HG03558 (cell line): ENCODE data around the gene PCDHB10.
"Not testable (repeated sequence)": the region's sequence is repeated elsewhere in the genome, so short reads cannot be mapped to it uniquely, and the experiment has no call there.

Experiments used
- ATAC-seq: cut with Tn5 transposase; IDR thresholded peaks from one replicate; pipeline ENCODE4 v1.9.1; 2021; ENCODE audit warnings: moderate number of reproducible peaks; ENCODE audit not compliant: unreplicated experiment; ENCODE audit errors: extremely low read depth

Gene PCDHB10

DNA sequence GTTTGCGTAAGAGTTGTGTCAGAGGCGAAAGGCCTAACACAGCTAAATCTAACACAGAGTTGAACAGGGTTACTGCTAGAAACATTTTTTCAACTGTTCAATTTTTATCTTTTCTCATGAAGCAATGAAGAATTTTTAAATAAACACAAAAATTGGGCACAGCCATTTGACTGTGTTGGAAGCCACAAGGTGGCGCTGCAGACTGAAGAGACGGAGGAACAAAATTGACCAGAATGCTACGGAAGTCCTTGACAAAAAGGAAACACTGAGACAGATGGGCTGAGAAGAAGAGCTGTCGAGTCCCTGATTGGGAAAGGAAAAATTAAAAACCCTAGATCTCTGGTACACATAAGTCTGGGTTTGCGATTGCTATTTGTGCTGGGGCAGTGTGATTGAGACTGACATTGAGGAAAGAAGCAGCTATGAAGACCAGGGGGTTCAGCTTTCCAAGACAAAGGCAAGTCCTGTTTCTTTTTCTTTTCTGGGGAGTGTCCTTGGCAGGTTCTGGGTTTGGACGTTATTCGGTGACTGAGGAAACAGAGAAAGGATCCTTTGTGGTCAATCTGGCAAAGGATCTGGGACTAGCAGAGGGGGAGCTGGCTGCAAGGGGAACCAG is 5.1 kb upstream of the PCDHB10 start, which contains the start of gene PCDHB9:
Gene PCDHB9, plus strand, starts transcription at position 265 of the 616 bp plus-strand sequence. Its CDS starts 158 bp downstream, at position 423.
- ATAC-seq = no peak

DNA sequence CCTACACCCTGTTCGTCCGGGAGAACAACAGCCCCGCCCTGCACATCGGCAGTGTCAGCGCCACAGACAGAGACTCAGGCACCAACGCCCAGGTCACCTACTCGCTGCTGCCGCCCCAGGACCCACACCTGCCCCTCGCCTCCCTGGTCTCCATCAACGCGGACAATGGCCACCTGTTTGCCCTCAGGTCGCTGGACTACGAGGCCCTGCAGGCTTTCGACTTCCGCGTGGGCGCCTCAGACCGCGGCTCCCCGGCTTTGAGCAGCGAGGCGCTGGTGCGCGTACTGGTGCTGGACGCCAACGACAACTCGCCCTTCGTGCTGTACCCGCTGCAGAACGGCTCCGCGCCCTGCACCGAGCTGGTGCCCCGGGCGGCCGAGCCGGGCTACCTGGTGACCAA is 3.5 kb upstream of the PCDHB10 start:
- ATAC-seq = not testable (repeated sequence)

DNA sequence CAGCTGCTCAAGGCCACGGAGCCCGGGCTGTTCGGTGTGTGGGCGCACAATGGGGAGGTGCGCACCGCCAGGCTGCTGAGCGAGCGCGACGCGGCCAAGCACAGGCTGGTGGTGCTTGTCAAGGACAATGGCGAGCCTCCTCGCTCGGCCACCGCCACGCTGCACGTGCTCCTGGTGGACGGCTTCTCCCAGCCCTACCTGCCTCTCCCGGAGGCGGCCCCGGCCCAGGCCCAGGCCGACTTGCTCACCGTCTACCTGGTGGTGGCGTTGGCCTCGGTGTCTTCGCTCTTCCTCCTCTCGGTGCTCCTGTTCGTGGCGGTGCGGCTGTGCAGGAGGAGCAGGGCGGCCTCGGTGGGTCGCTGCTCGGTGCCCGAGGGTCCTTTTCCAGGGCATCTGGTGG is 3.0 kb upstream of the PCDHB10 start:
- ATAC-seq = not testable (repeated sequence)

DNA sequence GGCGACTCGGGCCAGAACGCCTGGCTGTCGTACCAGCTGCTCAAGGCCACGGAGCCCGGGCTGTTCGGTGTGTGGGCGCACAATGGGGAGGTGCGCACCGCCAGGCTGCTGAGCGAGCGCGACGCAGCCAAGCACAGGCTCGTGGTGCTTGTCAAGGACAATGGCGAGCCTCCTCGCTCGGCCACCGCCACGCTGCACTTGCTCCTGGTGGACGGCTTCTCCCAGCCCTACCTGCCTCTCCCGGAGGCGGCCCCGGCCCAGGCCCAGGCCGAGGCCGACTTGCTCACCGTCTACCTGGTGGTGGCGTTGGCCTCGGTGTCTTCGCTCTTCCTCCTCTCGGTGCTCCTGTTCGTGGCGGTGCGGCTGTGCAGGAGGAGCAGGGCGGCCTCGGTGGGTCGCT is 2.2 kb downstream of the PCDHB10 start:
- ATAC-seq = not testable (repeated sequence)

DNA sequence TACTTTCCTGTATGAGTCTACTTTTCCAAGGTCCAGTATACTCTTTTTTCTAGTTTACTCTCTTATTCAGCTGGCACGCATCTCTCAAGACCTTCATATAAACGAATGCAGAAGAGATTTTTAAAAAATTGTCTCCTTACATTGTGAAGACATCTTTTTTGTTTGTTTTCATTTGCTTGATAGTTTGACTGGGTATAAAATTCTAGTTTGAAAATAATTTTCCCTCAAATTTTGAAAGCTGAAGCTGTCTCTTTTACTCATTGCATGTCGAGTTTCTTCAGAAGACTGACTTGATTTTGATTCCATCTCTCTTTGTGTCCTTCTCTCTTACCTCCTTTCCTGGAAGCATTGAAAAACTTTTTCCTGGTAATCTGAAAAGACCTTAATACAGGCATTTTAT is 4.2 kb downstream of the PCDHB10 start:
- ATAC-seq = no peak

DNA sequence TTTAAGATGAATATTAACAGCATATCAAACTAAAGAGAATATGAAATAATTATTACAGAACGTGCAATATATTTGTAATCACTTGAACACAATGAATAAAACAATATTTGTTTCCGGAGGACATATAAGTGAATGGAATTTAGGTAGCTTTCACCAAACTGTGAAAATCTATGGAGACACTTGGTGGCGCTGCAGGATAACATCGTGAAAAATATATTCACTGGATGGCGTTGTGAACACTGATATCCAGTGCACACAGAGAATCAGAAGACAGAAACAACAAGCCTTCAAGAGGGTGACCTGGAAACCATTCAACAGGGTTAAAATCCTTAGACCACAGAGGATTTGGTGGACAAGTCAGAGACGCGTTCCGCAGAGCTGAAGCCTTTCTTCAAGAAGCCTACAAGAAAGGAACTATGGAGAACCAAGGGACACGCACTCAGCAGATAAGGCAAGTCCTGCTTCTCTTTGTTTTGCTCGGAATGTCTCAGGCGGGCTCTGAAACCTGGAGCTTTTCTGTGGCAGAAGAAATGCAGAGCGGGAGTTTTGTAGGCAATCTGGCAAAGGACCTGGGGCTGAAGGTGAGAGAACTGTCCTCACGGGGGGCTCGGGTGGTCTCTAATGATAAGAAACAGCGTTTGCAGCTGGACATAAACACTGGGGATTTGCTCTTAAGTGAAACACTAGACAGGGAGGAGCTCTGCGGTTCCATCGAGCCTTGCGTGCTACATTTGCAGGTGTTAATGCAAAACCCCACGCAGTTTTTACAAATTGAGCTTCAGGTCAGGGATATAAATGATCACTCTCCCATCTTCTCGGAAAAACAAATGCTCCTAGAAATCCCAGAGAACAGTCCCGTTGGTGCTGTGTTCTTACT is 7.4 kb downstream of the PCDHB10 start, which contains the start of gene PCDHB11:
Gene PCDHB11, plus strand, starts transcription at position 269 of the 877 bp plus-strand sequence. Its CDS starts 148 bp downstream, at position 417.
- no peak for ATAC-seq

DNA sequence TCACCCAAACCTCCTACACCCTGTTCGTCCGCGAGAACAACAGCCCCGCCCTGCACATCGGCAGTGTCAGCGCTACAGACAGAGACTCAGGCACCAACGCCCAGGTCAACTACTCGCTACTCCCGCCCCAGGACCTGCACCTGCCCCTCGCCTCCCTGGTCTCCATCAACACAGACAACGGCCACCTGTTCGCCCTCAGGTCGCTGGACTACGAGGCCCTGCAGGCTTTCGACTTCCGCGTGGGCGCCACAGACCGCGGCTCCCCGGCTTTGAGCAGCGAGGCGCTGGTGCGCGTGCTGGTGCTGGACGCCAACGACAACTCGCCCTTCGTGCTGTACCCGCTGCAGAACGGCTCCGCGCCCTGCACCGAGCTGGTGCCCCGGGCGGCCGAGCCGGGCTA is 9.0 kb downstream of the PCDHB10 start:
- ATAC-seq = not testable (repeated sequence)

DNA sequence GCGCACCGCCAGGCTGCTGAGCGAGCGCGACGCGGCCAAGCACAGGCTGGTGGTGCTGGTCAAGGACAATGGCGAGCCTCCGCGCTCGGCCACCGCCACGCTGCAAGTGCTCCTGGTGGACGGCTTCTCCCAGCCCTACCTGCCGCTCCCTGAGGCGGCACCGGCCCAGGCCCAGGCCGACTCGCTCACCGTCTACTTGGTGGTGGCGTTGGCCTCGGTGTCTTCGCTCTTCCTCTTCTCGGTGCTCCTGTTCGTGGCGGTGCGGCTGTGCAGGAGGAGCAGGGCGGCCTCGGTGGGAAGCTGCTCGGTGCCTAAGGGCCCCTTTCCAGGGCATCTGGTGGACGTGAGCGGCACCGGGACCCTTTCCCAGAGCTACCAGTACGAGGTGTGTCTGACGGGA is 9.5 kb downstream of the PCDHB10 start:
- not testable (repeated sequence) for ATAC-seq

DNA sequence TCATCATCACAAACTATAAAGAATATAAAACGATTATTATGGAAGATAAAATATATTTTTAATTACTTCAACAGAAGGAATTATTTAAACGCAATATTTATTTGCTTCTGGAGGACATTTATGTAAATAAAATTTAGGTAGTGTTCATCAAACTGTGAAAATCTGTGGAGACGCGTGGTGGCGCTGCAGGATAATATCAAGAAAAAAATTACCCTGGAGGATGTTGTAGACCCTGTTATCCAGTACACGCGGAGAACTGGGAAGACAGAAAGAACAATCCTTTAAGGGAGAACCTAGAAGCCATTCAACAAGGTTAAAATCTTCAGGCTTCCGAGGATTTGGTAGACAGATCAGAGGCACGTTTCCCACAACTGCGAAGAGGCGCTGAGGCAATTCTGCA is 16.3 kb downstream of the PCDHB10 start, which contains the start of gene PCDHB12:
Gene PCDHB12, plus strand, starts transcription at position 242 of the 400 bp plus-strand sequence. CDS start 189 bp downstream, outside the sequence.
- no peak for ATAC-seq

DNA sequence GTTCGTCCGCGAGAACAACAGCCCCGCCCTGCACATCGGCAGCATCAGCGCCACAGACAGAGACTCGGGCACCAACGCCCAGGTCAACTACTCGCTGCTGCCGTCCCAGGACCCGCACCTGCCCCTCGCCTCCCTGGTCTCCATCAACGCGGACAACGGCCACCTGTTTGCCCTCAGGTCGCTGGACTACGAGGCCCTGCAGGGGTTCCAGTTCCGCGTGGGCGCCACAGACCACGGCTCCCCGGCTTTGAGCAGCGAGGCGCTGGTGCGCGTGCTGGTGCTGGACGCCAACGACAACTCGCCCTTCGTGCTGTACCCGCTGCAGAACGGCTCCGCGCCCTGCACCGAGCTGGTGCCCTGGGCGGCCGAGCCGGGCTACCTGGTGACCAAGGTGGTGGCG is 18.1 kb downstream of the PCDHB10 start:
- not testable (repeated sequence) for ATAC-seq

DNA sequence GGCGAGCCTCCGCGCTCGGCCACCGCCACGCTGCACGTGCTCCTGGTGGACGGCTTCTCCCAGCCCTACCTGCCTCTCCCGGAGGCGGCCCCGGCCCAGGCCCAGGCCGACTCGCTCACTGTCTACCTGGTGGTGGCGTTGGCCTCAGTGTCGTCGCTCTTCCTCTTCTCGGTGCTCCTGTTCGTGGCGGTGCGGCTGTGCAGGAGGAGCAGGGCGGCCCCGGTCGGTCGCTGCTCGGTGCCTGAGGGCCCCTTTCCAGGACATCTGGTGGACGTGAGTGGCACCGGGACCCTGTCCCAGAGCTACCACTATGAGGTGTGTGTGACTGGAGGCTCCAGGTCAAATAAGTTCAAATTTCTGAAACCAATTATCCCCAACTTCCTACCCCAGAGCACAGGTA is 18.7 kb downstream of the PCDHB10 start:
- not testable (repeated sequence) for ATAC-seq

DNA sequence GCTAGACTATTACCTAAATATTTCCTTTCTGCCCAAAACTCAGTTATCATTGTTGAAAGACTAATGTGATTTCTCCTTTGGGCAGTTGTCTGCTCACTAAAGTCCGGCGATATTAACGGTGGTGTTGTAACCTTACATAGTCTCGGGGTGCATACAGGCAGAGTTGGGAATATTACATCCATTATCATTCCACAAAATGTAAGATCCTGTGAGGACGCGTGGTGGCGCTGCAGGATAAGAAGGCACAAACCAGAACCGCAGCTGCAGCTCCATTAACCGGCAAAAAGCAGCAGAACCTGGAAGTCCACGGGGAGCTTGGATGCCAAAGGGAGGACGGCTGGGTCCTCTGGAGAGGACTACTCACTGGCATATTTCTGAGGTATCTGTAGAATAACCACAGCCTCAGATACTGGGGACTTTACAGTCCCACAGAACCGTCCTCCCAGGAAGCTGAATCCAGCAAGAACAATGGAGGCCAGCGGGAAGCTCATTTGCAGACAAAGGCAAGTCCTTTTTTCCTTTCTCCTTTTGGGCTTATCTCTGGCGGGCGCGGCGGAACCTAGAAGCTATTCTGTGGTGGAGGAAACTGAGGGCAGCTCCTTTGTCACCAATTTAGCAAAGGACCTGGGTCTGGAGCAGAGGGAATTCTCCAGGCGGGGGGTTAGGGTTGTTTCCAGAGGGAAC is 21.6 kb downstream of the PCDHB10 start, which contains the start of gene PCDHB13:
Gene PCDHB13, plus strand, starts transcription at position 264 of the 684 bp plus-strand sequence. Its CDS starts 205 bp downstream, at position 469.
- not testable (repeated sequence) for ATAC-seq

DNA sequence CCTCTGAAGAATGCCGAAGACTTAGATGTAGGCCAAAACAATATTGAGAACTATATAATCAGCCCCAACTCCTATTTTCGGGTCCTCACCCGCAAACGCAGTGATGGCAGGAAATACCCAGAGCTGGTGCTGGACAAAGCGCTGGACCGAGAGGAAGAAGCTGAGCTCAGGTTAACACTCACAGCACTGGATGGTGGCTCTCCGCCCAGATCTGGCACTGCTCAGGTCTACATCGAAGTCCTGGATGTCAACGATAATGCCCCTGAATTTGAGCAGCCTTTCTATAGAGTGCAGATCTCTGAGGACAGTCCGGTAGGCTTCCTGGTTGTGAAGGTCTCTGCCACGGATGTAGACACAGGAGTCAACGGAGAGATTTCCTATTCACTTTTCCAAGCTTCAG is 22.4 kb downstream of the PCDHB10 start:
- not testable (repeated sequence) for ATAC-seq

DNA sequence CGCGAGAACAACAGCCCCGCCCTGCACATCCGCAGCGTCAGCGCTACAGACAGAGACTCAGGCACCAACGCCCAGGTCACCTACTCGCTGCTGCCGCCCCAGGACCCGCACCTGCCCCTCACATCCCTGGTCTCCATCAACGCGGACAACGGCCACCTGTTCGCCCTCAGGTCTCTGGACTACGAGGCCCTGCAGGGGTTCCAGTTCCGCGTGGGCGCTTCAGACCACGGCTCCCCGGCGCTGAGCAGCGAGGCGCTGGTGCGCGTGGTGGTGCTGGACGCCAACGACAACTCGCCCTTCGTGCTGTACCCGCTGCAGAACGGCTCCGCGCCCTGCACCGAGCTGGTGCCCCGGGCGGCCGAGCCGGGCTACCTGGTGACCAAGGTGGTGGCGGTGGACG is 23.4 kb downstream of the PCDHB10 start:
- ATAC-seq = not testable (repeated sequence)

DNA sequence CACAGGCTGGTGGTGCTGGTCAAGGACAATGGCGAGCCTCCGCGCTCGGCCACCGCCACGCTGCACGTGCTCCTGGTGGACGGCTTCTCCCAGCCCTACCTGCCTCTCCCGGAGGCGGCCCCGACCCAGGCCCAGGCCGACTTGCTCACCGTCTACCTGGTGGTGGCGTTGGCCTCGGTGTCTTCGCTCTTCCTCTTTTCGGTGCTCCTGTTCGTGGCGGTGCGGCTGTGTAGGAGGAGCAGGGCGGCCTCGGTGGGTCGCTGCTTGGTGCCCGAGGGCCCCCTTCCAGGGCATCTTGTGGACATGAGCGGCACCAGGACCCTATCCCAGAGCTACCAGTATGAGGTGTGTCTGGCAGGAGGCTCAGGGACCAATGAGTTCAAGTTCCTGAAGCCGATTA is 23.9 kb downstream of the PCDHB10 start:
- ATAC-seq = not testable (repeated sequence)

DNA sequence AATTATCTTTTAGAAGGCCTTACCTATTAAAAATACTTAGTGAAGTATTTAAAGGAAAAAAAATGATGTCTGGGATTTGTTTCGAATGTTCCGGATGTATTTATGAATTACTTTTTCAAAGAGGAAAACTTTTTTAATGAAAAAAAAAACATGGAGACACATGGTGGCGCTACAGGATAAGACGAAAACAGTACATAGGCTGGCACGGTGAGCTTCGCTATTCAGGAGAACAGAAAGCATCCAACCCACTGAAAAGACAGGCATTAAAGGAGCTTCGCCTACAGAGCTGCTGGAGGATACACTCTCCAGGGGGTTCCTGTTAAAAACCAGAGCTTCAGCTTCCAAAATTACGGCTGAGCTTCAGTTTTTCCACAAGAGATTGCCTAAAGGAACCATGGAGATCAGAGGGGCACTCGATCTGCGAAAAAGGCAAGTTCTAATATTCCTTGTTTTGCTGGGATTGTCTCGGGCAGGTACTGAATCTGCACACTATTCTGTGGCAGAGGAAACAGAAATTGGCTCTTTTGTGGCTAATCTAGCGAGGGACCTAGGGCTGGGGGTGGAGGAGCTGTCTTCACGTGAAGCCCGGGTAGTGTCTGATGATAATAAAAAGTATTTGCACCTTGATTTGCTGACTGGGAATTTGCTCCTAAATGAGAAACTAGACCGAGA is 31.1 kb downstream of the PCDHB10 start, which contains the start of gene PCDHB14:
Gene PCDHB14, plus strand, starts transcription at position 232 of the 672 bp plus-strand sequence. Its CDS starts 163 bp downstream, at position 395.
- no peak for ATAC-seq

DNA sequence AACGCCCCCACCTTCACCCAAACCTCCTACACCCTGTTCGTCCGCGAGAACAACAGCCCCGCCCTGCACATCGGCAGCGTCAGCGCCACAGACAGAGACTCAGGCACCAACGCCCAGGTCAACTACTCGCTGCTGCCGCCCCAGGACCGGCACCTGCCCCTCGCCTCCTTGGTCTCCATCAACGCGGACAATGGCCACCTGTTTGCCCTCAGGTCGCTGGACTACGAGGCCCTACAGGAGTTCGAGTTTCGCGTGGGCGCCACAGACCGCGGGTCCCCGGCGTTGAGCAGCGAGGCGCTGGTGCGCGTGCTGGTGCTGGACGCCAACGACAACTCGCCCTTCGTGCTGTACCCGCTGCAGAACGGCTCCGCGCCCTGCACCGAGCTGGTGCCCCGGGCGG is 32.7 kb downstream of the PCDHB10 start:
- ATAC-seq = not testable (repeated sequence)

DNA sequence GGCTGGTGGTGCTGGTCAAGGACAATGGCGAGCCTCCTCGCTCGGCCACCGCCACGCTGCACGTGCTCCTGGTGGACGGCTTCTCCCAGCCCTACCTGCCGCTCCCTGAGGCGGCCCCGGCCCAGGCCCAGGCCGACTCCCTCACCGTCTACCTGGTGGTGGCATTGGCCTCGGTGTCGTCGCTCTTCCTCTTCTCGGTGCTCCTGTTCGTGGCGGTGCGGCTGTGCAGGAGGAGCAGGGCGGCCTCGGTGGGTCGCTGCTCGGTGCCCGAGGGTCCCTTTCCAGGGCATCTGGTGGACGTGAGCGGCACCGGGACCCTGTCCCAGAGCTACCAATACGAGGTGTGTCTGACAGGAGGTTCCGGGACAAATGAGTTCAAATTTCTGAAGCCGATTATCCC is 33.3 kb downstream of the PCDHB10 start:
- ATAC-seq = not testable (repeated sequence)

DNA sequence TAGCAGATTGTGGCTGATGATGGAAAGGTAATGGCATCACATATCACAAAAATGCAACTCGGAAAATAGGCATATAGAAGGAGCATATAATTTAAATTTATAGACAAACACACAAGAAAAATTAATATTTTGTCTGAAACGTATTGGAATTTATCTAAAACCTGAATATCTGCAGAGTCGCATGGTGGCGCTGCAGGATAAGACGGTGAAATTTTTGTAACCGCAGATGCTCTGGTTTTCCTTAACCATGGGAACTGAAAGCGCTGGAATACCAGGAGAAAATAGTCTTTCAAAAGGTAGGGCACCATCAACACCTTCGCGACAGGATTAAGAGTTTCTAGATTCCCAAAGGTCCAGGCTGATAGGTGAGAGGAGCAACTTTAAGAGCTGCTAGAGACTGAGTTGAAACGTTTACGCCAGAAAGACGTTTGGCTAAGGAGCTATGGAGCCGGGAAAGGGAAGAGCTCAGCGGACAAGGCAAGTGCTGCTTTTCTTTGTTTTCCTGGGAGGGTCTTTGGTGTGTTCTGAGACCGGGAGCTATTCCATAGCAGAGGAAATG is 42.0 kb downstream of the PCDHB10 start:
- no peak for ATAC-seq
